Liver (tissue), 9 donors: Measurements from ENCODE around the gene DHRS4. TPM values are rescaled to one million over a fixed set of nuclear protein-coding genes. Genes with fewer than 3 reads are reported as not detected.

Experiments used
- DNase-seq: peaks from one replicate; pipeline ENCODE4 v3.0.0-alpha.2; 2017; ENCODE audit warnings: low spot score
- H3K27ac ChIP-seq, 2 donors: one replicate each; pipeline ENCODE4 v1.7.0; 2013; ENCODE audit warnings: inconsistent platforms in 2 of 2, low read length in 2 of 2, control low read depth in 1 of 2, low read depth in 1 of 2, mild to moderate bottlenecking in 1 of 2
- H3K27me3 ChIP-seq, 4 donors: one replicate each; pipeline versions ENCODE4 v1.6.1 to v1.7.0; 2013; ENCODE audit warnings: low read length in 3 of 4, inconsistent platforms in 1 of 4, mild to moderate bottlenecking in 1 of 4, moderate library complexity in 1 of 4; ENCODE audit not compliant: control insufficient read depth in 4 of 4, insufficient read depth in 4 of 4
- H3K36me3 ChIP-seq, 4 donors: one replicate each; pipeline versions ENCODE4 v1.6.1 to v1.7.0; 2013; ENCODE audit warnings: low read length in 3 of 4, mild to moderate bottlenecking in 3 of 4, low read depth in 1 of 4, moderate library complexity in 1 of 4; ENCODE audit not compliant: control insufficient read depth in 4 of 4, insufficient read depth in 3 of 4
- H3K4me1 ChIP-seq, 4 donors: one replicate each; pipeline versions ENCODE4 v1.6.1 to v1.7.0; 2013; ENCODE audit warnings: low read length in 3 of 4, mild to moderate bottlenecking in 3 of 4, moderate library complexity in 1 of 4; ENCODE audit not compliant: control insufficient read depth in 4 of 4, insufficient read depth in 4 of 4
- H3K4me3 ChIP-seq, 3 donors: one replicate each; pipeline versions ENCODE4 v1.6.1 to v1.7.0; 2013; ENCODE audit warnings: low read length in 3 of 3, control low read depth in 1 of 3, low read depth in 1 of 3, mild to moderate bottlenecking in 1 of 3
- H3K9ac ChIP-seq, 2 donors: one replicate each; pipeline ENCODE4 v1.7.0; 2013; ENCODE audit warnings: low read length in 2 of 2, mild to moderate bottlenecking in 2 of 2, moderate library complexity in 2 of 2, control low read depth in 1 of 2, low read depth in 1 of 2
- H3K9me3 ChIP-seq, 4 donors: one replicate each; pipeline versions ENCODE4 v1.6.1 to v1.7.0; 2013; ENCODE audit warnings: low read length in 3 of 4; ENCODE audit not compliant: control insufficient read depth in 4 of 4
- EGR1 ChIP-seq, 2 donors: IDR thresholded peaks; 2 replicates each; pipeline ENCODE4 v1.6.1; 2016 to 2018; ENCODE audit warnings: antibody characterized with exemption in 2 of 2, low read depth in 2 of 2
- FOXA1 ChIP-seq: IDR thresholded peaks from 2 replicates; pipeline ENCODE4 v1.6.1; 2016; ENCODE audit warnings: antibody characterized with exemption
- FOXA2 ChIP-seq: IDR thresholded peaks from 2 replicates; pipeline ENCODE4 v1.6.1; 2016; ENCODE audit warnings: antibody characterized with exemption
- HNF4A ChIP-seq, 2 donors: conservative IDR thresholded peaks; 2 replicates each; pipeline ENCODE4 v1.6.1; 2016; ENCODE audit warnings: antibody characterized with exemption in 2 of 2, mild to moderate bottlenecking in 2 of 2
- HNF4G ChIP-seq: IDR thresholded peaks from 2 replicates; pipeline ENCODE4 v1.6.1; 2016; ENCODE audit warnings: antibody characterized with exemption
- NR2F2 ChIP-seq: IDR thresholded peaks from 2 replicates; pipeline ENCODE4 v1.6.1; 2016; ENCODE audit warnings: antibody characterized with exemption
- RXRA ChIP-seq, 2 donors: IDR thresholded peaks; 2 replicates each; pipeline ENCODE4 v1.6.1; 2017 to 2018; ENCODE audit warnings: antibody characterized with exemption in 2 of 2, mild to moderate bottlenecking in 1 of 2
- SP1 ChIP-seq: IDR thresholded peaks from 2 replicates; pipeline ENCODE4 v1.6.1; 2018; ENCODE audit warnings: antibody characterized with exemption, mild to moderate bottlenecking
- TAF1 ChIP-seq: conservative IDR thresholded peaks from 2 replicates; pipeline ENCODE4 v1.6.1; 2016; ENCODE audit warnings: antibody characterized with exemption, mild to moderate bottlenecking
- YY1 ChIP-seq: IDR thresholded peaks from 2 replicates; pipeline ENCODE4 v1.6.1; 2016; ENCODE audit warnings: antibody characterized with exemption, mild to moderate bottlenecking
- WGBS: extraction: QIAGEN DNeasy Blood & Tissue Kit; methylation state at CpG from one replicate; pipeline ENCODE4 v1.1.7; 2013; 5-methylcytosine and 5-hydroxymethylcytosine counted together
- polyA plus RNA-seq, 2 donors: library from polyadenylated mRNA; stranded (reverse) in 1 of 2; unstranded in 1 of 2; fragments of 200-250 nt in 1 of 2; fragments of >200 nt in 1 of 2; fragmentation: Nextera tagmentation in 1 of 2; extraction: Ambion mirVana in 1 of 2; gene quantifications; one replicate each; pipeline versions ENCODE4 v1.2.1 to v1.2.3, GENCODE V29; 2013 to 2015
- total RNA-seq, 2 donors: library from RNA; depleted of rRNA; stranded (reverse); fragments of >200 nt; gene quantifications; one replicate each; pipeline ENCODE4 v1.2.3, GENCODE V29; 2014
- TF ChIP-seq, protein P1 (sequence below): fragments of 150-350 bp; IDR thresholded peaks from 2 replicates; pipeline ENCODE4 v1.5.1; 2017; ENCODE audit warnings: improper control_type of control experiment, low read depth, low read length; ENCODE audit not compliant: missing input control
- TF ChIP-seq, protein P2 (sequence below): IDR thresholded peaks from 2 replicates; pipeline ENCODE4 v1.6.1; 2016; ENCODE audit warnings: antibody characterized with exemption
- TF ChIP-seq, protein P3 (sequence below): IDR thresholded peaks from 2 replicates; pipeline ENCODE4 v1.6.1; 2016; ENCODE audit warnings: antibody characterized with exemption
- TF ChIP-seq, protein P4 (sequence below): IDR thresholded peaks from 2 replicates; pipeline ENCODE4 v1.6.1; 2016; ENCODE audit warnings: antibody characterized with exemption
- TF ChIP-seq, protein P5 (sequence below): IDR thresholded peaks from 2 replicates; pipeline ENCODE4 v1.6.1; 2016; ENCODE audit warnings: antibody characterized with exemption, mild to moderate bottlenecking
- donor health status: healthy.
- donor health status: healthy.
- donor health status: healthy.
- donor health status: healthy.
- donor health status: healthy.

The DHRS4 gene
- total and polyA plus RNA-seq, 4 donors: 53.6 to 70.2 (median 61.5) TPM

DNA sequence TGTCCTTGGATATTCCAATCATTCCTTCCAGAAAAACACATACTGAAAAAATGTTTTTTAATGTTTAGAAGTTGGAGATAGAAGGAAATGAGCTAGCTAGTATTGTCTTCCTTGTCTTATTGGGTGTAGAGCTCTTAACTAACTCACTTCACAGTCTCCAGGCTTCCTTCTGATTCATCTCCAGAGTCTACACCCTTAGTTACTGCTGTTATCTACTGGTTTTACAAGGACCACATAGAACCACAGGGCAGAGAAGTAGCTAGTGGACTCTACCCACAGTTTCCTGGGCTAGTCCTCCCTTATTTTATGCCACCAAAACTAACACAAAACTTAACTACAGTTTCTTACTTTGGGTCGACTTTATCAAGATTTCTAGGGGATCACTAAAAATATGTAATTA lies 31.0 kb upstream of the DHRS4 start:
- Histone ChIP-seq H3K9me3 (no peaks in the 10 kb centered on the region), H3K27me3 (no peaks in the 10 kb centered on the region), H3K27ac (no peak overlapping the region), H3K4me3 (no peak overlapping the region), H3K36me3 (no peaks in the 10 kb centered on the region), H3K9ac (no peak overlapping the region), H3K4me1 (no peaks in the 10 kb centered on the region)
- TF ChIP-seq TAF1 (no peak), FOXA1 (no peak), FOXA2 (no peak), EGR1 (IDR thresholded peaks at IDR 0.05; ENCODE audit: low read depth in 2 of 2) (no peak)
- TF ChIP-seq, protein P1, sequence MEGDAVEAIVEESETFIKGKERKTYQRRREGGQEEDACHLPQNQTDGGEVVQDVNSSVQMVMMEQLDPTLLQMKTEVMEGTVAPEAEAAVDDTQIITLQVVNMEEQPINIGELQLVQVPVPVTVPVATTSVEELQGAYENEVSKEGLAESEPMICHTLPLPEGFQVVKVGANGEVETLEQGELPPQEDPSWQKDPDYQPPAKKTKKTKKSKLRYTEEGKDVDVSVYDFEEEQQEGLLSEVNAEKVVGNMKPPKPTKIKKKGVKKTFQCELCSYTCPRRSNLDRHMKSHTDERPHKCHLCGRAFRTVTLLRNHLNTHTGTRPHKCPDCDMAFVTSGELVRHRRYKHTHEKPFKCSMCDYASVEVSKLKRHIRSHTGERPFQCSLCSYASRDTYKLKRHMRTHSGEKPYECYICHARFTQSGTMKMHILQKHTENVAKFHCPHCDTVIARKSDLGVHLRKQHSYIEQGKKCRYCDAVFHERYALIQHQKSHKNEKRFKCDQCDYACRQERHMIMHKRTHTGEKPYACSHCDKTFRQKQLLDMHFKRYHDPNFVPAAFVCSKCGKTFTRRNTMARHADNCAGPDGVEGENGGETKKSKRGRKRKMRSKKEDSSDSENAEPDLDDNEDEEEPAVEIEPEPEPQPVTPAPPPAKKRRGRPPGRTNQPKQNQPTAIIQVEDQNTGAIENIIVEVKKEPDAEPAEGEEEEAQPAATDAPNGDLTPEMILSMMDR: no peak
- no peak for DNase-seq
- WGBS: 74% methylated on average over 1 of the region's 1 CpG

DNA sequence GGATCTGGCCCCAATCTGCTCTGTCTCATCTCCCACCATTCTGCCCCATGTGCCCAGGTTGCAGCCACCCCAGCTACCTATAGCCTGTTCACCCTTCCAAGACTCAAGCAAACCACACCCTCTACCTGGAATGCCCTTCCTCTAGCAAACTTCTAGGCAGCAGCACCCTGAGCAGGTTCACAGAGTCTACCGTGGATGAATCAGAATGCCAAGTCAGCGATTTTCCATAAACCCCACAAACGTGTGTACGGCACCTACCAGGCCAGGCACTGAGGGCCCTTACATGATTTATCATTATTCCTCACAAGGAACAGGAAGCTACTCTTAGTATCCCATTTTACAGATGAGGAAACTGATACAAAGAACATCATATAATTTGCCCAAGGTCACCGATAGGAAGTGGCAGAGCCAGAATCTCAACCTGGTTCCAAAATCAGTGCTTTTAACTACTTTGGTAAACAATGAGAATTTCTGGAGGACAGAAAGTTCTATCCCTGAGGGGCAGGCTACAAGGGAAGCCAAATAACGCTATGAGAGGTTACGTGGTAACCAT lies 28.0 kb upstream of the DHRS4 start:
- no peak for DNase-seq
- Histone ChIP-seq H3K9ac (no peak overlapping the region), H3K27ac (no peak overlapping the region), H3K27me3 (no peaks in the 10 kb centered on the region), H3K9me3 (no peaks in the 10 kb centered on the region), H3K36me3 (no peaks in the 10 kb centered on the region), H3K4me3 (no peak overlapping the region), H3K4me1 (peaks cover 0 to 11% (median 10%) of the 10 kb centered on the region in 4 donors)
- 92% methylated on average over 7 of the region's 7 CpGs for WGBS
- TF ChIP-seq NR2F2 (no peak), FOXA1 (no peak), HNF4G (no peak), EGR1 (IDR thresholded peaks at IDR 0.05; ENCODE audit: low read depth in 2 of 2) (no peak), RXRA (IDR thresholded peaks at IDR 0.05) (no peak), YY1 (no peak), HNF4A (conservative IDR thresholded peaks at IDR 0.05) (no peak), SP1 (no peak), FOXA2 (no peak), TAF1 (no peak)
- TF ChIP-seq, protein P2, sequence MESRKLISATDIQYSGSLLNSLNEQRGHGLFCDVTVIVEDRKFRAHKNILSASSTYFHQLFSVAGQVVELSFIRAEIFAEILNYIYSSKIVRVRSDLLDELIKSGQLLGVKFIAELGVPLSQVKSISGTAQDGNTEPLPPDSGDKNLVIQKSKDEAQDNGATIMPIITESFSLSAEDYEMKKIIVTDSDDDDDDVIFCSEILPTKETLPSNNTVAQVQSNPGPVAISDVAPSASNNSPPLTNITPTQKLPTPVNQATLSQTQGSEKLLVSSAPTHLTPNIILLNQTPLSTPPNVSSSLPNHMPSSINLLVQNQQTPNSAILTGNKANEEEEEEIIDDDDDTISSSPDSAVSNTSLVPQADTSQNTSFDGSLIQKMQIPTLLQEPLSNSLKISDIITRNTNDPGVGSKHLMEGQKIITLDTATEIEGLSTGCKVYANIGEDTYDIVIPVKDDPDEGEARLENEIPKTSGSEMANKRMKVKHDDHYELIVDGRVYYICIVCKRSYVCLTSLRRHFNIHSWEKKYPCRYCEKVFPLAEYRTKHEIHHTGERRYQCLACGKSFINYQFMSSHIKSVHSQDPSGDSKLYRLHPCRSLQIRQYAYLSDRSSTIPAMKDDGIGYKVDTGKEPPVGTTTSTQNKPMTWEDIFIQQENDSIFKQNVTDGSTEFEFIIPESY: no peak
- TF ChIP-seq, protein P3, sequence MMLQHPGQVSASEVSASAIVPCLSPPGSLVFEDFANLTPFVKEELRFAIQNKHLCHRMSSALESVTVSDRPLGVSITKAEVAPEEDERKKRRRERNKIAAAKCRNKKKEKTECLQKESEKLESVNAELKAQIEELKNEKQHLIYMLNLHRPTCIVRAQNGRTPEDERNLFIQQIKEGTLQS: no peak
- TF ChIP-seq, protein P4, sequence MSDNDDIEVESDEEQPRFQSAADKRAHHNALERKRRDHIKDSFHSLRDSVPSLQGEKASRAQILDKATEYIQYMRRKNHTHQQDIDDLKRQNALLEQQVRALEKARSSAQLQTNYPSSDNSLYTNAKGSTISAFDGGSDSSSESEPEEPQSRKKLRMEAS: no peak
- TF ChIP-seq, protein P1: no peak
- TF ChIP-seq, protein P5, sequence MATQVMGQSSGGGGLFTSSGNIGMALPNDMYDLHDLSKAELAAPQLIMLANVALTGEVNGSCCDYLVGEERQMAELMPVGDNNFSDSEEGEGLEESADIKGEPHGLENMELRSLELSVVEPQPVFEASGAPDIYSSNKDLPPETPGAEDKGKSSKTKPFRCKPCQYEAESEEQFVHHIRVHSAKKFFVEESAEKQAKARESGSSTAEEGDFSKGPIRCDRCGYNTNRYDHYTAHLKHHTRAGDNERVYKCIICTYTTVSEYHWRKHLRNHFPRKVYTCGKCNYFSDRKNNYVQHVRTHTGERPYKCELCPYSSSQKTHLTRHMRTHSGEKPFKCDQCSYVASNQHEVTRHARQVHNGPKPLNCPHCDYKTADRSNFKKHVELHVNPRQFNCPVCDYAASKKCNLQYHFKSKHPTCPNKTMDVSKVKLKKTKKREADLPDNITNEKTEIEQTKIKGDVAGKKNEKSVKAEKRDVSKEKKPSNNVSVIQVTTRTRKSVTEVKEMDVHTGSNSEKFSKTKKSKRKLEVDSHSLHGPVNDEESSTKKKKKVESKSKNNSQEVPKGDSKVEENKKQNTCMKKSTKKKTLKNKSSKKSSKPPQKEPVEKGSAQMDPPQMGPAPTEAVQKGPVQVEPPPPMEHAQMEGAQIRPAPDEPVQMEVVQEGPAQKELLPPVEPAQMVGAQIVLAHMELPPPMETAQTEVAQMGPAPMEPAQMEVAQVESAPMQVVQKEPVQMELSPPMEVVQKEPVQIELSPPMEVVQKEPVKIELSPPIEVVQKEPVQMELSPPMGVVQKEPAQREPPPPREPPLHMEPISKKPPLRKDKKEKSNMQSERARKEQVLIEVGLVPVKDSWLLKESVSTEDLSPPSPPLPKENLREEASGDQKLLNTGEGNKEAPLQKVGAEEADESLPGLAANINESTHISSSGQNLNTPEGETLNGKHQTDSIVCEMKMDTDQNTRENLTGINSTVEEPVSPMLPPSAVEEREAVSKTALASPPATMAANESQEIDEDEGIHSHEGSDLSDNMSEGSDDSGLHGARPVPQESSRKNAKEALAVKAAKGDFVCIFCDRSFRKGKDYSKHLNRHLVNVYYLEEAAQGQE: no peak
